HG03039 (cell line): Measurements from ENCODE around the gene LRCH2.
"Not testable (repeated sequence)": the region's sequence is repeated elsewhere in the genome, so short reads cannot be mapped to it uniquely, and the experiment has no call there.

ENCODE experiments used
- ATAC-seq: cut with Tn5 transposase; IDR thresholded peaks from one replicate; pipeline ENCODE4 v1.9.1; 2021; ENCODE audit warnings: mild to moderate bottlenecking, moderate library complexity; ENCODE audit not compliant: unreplicated experiment

The LRCH2 gene

GRCh38 chrX:115233497-115234455 lies at the start of gene LRCH2:
Gene LRCH2, minus strand, starts transcription at chrX:115234096. Its CDS starts 55 bp downstream, at chrX:115234041.
- no peak for ATAC-seq

- ATAC-seq: no peak
These were observed 35.3 kb upstream of the LRCH2 start for GRCh38 chrX:115269051-115269683.

- no peak for ATAC-seq
These were observed 34.5 kb upstream of the LRCH2 start for GRCh38 chrX:115268421-115268820.

- no peak for ATAC-seq
These were observed 32.4 kb upstream of the LRCH2 start for GRCh38 chrX:115266300-115266699.

- no peak for ATAC-seq
These were observed 30.1 kb upstream of the LRCH2 start for GRCh38 chrX:115264009-115264408.

GRCh38 chrX:115261148-115261547 lies 27.3 kb upstream of the LRCH2 start:
- no peak for ATAC-seq

GRCh38 chrX:115260330-115260729 lies 26.4 kb upstream of the LRCH2 start:
- no peak for ATAC-seq

GRCh38 chrX:115259238-115259875 lies 25.5 kb upstream of the LRCH2 start:
- ATAC-seq: no peak

- ATAC-seq: no peak
These were observed 23.8 kb upstream of the LRCH2 start for GRCh38 chrX:115257711-115258110.

- no peak for ATAC-seq
These were observed 21.1 kb upstream of the LRCH2 start for GRCh38 chrX:115255003-115255402.

GRCh38 chrX:115251458-115252233 lies 17.8 kb upstream of the LRCH2 start:
- ATAC-seq: no peak

GRCh38 chrX:115237056-115237455 lies 3.2 kb upstream of the LRCH2 start:
- no peak for ATAC-seq

- no peak for ATAC-seq
These were observed 2.7 kb upstream of the LRCH2 start for GRCh38 chrX:115236560-115236959.

- ATAC-seq: no peak
These were observed 565 bp upstream of the LRCH2 start for GRCh38 chrX:115234461-115234860.

- ATAC-seq: no peak
These were observed 881 bp downstream of the LRCH2 start for GRCh38 chrX:115232933-115233496.

- no peak for ATAC-seq
These were observed 4.4 kb downstream of the LRCH2 start for GRCh38 chrX:115229337-115230003.

- no peak for ATAC-seq
These were observed 7.0 kb downstream of the LRCH2 start for GRCh38 chrX:115226929-115227328.

GRCh38 chrX:115217346-115217745 lies 16.6 kb downstream of the LRCH2 start:
- ATAC-seq: not testable (repeated sequence)

GRCh38 chrX:115214605-115215004 lies 19.3 kb downstream of the LRCH2 start:
- ATAC-seq: no peak

- no peak for ATAC-seq
These were observed 19.7 kb downstream of the LRCH2 start for GRCh38 chrX:115214151-115214550.
